ENCODE results near the gene BRWD1.

Gene BRWD1

DNA sequence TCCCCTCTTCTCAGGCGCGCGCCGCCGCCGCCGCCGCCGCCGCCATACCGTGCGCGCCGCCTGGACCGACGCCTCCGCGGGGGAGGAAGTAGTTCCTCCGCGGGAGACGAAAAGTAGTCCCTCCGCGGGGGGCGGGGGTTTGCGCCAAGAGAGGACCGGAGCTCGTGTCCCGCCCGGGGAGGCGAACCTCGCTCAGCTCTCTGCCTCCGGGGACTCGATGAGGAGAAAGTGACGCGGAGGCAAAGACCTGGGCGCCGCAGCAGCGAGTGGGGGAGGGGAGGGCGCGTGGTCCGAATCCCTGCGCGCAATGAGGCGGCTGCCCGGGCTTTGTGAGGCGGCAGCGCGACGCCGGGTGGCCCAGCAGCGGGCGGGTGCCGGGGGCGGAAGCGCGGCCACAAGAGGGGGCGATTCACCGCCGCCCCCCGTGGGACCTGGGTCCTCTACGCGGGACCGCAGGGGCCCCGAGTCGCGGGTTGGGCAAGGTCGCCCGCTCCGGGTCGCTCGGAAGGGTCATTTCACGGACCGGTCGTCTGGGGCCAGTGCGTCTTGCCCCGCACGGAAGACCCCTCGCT lies at the start of gene BRWD1:
TSS of gene BRWD1 (minus strand) at position 62 of the 572 bp plus-strand sequence. CDS start 141 bp downstream, outside the sequence.
- Histone ChIP-seq H3K27ac (peak within 1 kb of the TSS; percentile 99), H3K4me3 (ENCODE audit: low read depth, low read length) (peak within 1 kb of the TSS; percentile 90), H3K27me3 (ENCODE audit: insufficient read depth, low read depth, severe bottlenecking) (no peaks in the 10 kb centered on the region), H3K36me3 (peaks cover 28% of the 10 kb centered on the region), H3K9me3 (ENCODE audit: severe bottlenecking) (no peaks in the 10 kb centered on the region)
- peak; percentile 93 for DNase-seq
- TF ChIP-seq, protein P1, sequence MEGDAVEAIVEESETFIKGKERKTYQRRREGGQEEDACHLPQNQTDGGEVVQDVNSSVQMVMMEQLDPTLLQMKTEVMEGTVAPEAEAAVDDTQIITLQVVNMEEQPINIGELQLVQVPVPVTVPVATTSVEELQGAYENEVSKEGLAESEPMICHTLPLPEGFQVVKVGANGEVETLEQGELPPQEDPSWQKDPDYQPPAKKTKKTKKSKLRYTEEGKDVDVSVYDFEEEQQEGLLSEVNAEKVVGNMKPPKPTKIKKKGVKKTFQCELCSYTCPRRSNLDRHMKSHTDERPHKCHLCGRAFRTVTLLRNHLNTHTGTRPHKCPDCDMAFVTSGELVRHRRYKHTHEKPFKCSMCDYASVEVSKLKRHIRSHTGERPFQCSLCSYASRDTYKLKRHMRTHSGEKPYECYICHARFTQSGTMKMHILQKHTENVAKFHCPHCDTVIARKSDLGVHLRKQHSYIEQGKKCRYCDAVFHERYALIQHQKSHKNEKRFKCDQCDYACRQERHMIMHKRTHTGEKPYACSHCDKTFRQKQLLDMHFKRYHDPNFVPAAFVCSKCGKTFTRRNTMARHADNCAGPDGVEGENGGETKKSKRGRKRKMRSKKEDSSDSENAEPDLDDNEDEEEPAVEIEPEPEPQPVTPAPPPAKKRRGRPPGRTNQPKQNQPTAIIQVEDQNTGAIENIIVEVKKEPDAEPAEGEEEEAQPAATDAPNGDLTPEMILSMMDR (IDR thresholded peaks at IDR 0.05; ENCODE audit: low read depth, low read length) = peak; percentile 61

DNA sequence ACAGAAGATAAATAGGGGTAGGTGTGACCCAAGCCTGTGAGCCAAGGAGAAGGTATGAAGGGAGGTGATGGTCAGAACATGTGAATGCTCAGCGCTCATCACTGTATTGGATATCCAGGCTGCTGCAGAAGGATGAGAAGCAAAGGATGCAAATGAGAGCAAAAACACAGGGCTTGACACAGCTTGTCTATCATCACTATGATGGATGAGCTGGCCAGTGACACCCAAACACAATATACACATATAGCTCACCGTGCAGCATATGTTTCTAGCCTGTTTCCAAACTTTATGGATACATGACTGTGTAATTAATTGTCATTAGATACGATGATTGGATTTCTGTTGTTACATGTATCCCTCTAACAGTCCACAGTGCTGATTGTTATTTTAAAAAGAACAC lies 49.3 kb upstream of the BRWD1 start:
- Histone ChIP-seq H3K36me3 (no peaks in the 10 kb centered on the region), H3K27ac (no peak overlapping the region), H3K4me3 (ENCODE audit: low read depth, low read length) (no peak overlapping the region), H3K27me3 (ENCODE audit: insufficient read depth, low read depth, severe bottlenecking) (no peaks in the 10 kb centered on the region), H3K9me3 (ENCODE audit: severe bottlenecking) (peaks cover under 1% of the 10 kb centered on the region)
- no peak for DNase-seq
- TF ChIP-seq, protein P1 (IDR thresholded peaks at IDR 0.05; ENCODE audit: low read depth, low read length) = no peak

DNA sequence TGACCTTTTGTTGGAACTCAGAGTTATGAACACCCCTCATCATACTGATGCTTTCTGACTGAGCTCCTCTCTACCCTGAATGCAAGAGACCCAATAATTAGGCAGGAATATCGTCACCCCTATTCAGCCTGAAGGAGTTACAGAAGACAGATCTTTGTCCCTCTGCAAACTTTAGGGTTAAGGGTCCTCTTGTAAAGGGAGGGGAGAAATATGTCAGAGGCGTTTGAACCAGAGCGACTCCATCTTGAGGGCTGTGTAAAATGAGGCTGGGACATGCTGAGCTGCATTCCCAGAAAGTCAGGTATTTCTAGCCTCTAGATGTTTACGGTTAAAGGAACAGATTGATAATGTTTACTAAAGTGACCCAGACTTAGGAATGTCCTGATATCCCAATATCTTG lies 46.0 kb upstream of the BRWD1 start:
- H3K36me3 ChIP-seq = no peaks in the 10 kb centered on the region
- no peaks in the 10 kb centered on the region for H3K9me3 ChIP-seq (ENCODE audit: severe bottlenecking)
- DNase-seq = no peak

GRCh38 chr21:39353295-39353694 lies 39.9 kb upstream of the BRWD1 start:
- Histone ChIP-seq H3K36me3 (peaks cover 2% of the 10 kb centered on the region), H3K4me3 (ENCODE audit: low read depth, low read length) (no peak overlapping the region), H3K27me3 (ENCODE audit: insufficient read depth, low read depth, severe bottlenecking) (no peaks in the 10 kb centered on the region), H3K27ac (no peak overlapping the region), H3K9me3 (ENCODE audit: severe bottlenecking) (no peaks in the 10 kb centered on the region)
- DNase-seq = no peak
- TF ChIP-seq, protein P1 (IDR thresholded peaks at IDR 0.05; ENCODE audit: low read depth, low read length) = no peak

More for the DNA sequence above, 46.0 kb upstream of the BRWD1 start:
- H3K4me3 ChIP-seq (ENCODE audit: low read depth, low read length) = no peak overlapping the region
- H3K27ac ChIP-seq = no peak overlapping the region
- TF ChIP-seq, protein P1 (IDR thresholded peaks at IDR 0.05; ENCODE audit: low read depth, low read length) = no peak
- no peaks in the 10 kb centered on the region for H3K27me3 ChIP-seq (ENCODE audit: insufficient read depth, low read depth, severe bottlenecking)

GRCh38 chr21:39350094-39351005 lies 36.9 kb upstream of the BRWD1 start:
- Histone ChIP-seq H3K4me3 (ENCODE audit: low read depth, low read length) (peak overlapping the region; percentile 58), H3K36me3 (peaks cover 31% of the 10 kb centered on the region), H3K27me3 (ENCODE audit: insufficient read depth, low read depth, severe bottlenecking) (no peaks in the 10 kb centered on the region), H3K27ac (peak overlapping the region; percentile 91), H3K9me3 (ENCODE audit: severe bottlenecking) (no peaks in the 10 kb centered on the region)
- no peak for DNase-seq
- TF ChIP-seq, protein P1 (IDR thresholded peaks at IDR 0.05; ENCODE audit: low read depth, low read length) = no peak
